Measurements from ENCODE around the gene TMEM236. TPM values are rescaled to one million over a fixed set of nuclear protein-coding genes. Genes with fewer than 3 reads are reported as not detected.

Gene TMEM236
- total RNA-seq, 4 donors from 2014 or later, result 0.59 to 1.2 (median 0.73) TPM; not detected in 1

DNA sequence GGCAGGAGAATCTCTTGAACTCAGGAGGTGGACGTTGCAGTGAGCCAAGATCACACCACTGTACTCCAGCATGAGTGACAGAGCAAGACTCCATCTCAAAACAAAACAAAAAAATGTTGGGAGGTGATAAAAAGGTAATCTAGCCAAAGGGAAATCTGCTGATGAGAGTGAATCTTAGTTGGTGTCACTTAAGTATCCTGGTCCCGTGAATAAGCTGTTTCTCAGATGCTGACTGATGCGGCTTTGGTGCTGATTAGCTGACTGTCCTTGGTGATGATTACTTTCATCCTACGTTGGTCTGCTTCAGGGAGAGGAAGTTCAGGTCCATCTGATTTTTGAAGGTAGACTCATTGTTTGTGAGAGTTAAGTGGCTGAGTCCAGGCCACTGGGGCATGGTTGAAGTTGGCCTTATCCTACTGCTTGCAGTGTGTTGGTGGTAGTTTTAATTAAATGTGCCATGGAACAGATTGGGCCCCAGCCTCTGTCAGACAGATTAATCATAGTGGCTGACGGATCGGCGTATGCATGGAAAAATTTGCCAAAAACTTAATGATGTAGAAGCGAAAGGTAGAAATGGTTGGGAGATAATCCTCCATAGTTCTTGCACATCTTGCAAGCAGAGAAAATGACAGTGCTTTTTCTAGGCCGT, 17.4 kb upstream of the TMEM236 start:
- no peak overlapping the region for H3K27ac ChIP-seq
- no peaks in the 10 kb centered on the region for H3K4me1 ChIP-seq
- H3K4me3 ChIP-seq, result no peak overlapping the region
- no peaks in the 10 kb centered on the region for H3K9me3 ChIP-seq
- H3K36me3 ChIP-seq, result no peaks in the 10 kb centered on the region
- H3K27me3 ChIP-seq, result no peaks in the 10 kb centered on the region
- DNase-seq, result no peak
- no peak for TF ChIP-seq POLR2A (IDR thresholded peaks at IDR 0.05)
- TF ChIP-seq, protein P1, sequence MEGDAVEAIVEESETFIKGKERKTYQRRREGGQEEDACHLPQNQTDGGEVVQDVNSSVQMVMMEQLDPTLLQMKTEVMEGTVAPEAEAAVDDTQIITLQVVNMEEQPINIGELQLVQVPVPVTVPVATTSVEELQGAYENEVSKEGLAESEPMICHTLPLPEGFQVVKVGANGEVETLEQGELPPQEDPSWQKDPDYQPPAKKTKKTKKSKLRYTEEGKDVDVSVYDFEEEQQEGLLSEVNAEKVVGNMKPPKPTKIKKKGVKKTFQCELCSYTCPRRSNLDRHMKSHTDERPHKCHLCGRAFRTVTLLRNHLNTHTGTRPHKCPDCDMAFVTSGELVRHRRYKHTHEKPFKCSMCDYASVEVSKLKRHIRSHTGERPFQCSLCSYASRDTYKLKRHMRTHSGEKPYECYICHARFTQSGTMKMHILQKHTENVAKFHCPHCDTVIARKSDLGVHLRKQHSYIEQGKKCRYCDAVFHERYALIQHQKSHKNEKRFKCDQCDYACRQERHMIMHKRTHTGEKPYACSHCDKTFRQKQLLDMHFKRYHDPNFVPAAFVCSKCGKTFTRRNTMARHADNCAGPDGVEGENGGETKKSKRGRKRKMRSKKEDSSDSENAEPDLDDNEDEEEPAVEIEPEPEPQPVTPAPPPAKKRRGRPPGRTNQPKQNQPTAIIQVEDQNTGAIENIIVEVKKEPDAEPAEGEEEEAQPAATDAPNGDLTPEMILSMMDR (IDR thresholded peaks at IDR 0.05), result no peak
- intact Hi-C loops (cut with DNase I; ENCODE audit: low total_unique reads), result no loop called here

DNA sequence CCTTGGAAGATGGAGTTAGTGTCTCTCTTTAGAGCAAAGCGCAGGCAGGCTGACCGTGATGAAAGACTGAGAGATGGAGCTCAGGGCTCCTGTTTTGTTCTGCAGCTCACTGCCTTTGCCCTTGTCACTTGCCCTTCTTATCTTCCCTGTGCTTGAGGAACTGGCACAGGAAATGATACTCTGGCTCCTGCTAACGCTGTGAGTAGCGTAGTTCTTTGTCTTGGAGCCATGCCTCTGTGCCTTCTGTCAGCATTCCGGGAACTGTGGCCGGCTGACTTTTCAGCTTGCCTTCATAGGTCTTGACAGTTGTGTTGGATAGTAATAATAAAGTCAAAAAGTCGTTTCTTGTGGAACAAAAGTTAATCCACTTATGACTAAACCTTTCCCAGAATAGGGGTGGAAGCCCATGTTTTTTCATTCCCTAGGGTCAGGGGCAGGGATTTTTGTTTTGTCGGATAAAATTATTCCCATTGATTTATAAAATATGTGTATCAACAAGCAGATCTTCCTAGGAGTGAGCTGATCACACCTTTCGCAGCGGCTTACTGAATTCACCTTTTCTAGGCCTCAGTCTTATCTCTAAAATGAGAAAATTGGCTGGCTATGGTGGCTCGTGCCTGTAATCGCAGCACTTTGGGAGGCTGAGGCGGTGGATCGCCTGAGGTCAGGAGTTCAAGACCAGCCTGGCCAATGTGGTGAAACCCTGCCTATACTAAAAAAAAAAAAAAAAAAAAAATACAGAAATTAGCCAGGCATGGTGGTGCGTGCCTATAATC, 16.6 kb upstream of the TMEM236 start:
- TF ChIP-seq, protein P1 (IDR thresholded peaks at IDR 0.05), result no peak
- no peak for TF ChIP-seq POLR2A (IDR thresholded peaks at IDR 0.05)
- H3K36me3 ChIP-seq, result no peaks in the 10 kb centered on the region
- no peaks in the 10 kb centered on the region for H3K4me1 ChIP-seq
- DNase-seq, result no peak
- H3K9me3 ChIP-seq, result no peaks in the 10 kb centered on the region
- H3K4me3 ChIP-seq, result no peak overlapping the region
- no peaks in the 10 kb centered on the region for H3K27me3 ChIP-seq
- intact Hi-C loops (cut with DNase I; ENCODE audit: low total_unique reads), result no loop called here
- no peak overlapping the region for H3K27ac ChIP-seq

GRCh38 chr10:17736223-17736622, 15.8 kb upstream of the TMEM236 start:
- DNase-seq, result no peak
- no peaks in the 10 kb centered on the region for H3K27me3 ChIP-seq
- H3K36me3 ChIP-seq, result no peaks in the 10 kb centered on the region
- no peaks in the 10 kb centered on the region for H3K4me1 ChIP-seq
- no peaks in the 10 kb centered on the region for H3K9me3 ChIP-seq
- H3K27ac ChIP-seq, result no peak overlapping the region
- no peak overlapping the region for H3K4me3 ChIP-seq
- TF ChIP-seq POLR2A (IDR thresholded peaks at IDR 0.05), result no peak
- TF ChIP-seq, protein P1 (IDR thresholded peaks at IDR 0.05), result no peak
- intact Hi-C loops (cut with DNase I; ENCODE audit: low total_unique reads), result no loop called here

DNA sequence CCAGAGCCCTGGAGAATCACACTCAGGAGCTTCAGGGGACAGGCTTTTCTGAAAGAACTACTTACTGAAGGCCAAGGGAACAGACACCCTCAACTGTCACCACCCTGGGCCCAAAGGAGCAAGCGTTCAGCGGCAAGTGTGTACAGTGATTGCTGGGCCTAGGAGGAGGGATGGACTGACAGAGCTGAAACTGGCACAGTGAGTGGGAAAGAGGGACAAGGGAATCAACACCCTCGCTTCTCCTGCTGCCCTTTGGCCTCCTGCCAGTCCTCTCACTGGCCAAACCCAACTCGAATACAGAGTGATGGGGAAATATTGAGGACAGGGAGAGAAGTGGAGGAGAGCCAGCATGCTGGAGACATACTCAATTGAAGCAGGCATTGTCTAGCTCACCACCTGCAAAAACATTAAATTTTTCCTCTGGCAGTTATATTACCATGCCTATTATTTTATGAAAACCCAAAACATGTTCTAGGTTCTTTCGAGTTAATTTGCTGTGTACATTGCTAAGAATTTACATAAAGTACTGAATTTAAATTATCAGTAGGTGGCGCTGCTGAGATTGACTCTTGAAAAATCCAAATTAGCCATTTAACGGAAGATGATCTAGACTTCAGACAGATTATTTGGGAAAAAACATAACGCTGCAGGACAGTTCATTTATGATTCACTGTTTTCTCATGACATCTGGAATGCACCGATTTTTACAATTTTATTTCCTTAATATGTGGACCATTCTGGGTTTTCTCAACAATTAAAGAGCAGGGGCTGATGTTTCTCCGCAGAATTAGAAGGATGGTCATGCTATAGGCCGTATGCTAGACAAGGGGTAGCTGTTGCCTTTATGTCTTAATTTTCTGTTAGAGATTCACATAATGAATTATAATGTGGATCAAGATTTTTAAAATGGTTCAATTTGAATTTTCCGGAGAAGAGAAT, 14.7 kb upstream of the TMEM236 start:
- H3K4me3 ChIP-seq, result no peak overlapping the region
- DNase-seq, result no peak
- TF ChIP-seq, protein P1 (IDR thresholded peaks at IDR 0.05), result peak; percentile 41 to 54 (median 44)
- no peak for TF ChIP-seq POLR2A (IDR thresholded peaks at IDR 0.05)
- H3K27ac ChIP-seq, result no peak overlapping the region
- H3K36me3 ChIP-seq, result no peaks in the 10 kb centered on the region
- no peaks in the 10 kb centered on the region for H3K9me3 ChIP-seq
- intact Hi-C loops (cut with DNase I; ENCODE audit: low total_unique reads), result no loop called here
- H3K27me3 ChIP-seq, result no peaks in the 10 kb centered on the region
- no peaks in the 10 kb centered on the region for H3K4me1 ChIP-seq

Measured in uterus (tissue), 4 donors.